GM12878 (cell line): ENCODE measurements around the gene RIN1. TPM values are rescaled to one million over a fixed set of nuclear protein-coding genes. Genes with fewer than 3 reads are reported as not detected.

Experiments
- BMI1 ChIP-seq: fragments of 450-650 bp; IDR thresholded peaks from 2 replicates; pipeline ENCODE4 v1.6.1; 2016; ENCODE audit warnings: mild to moderate bottlenecking, moderate library complexity, borderline replicate concordance
- CBX5 ChIP-seq: sonication (generic); IDR thresholded peaks from 2 replicates; pipeline ENCODE4 v1.6.1; 2016; ENCODE audit warnings: low read depth, moderate library complexity, mild to moderate bottlenecking, inconsistent platforms
- DPF2 ChIP-seq: fragments of 450-650 bp; IDR thresholded peaks from 2 replicates; pipeline ENCODE4 v1.6.1; 2017; ENCODE audit warnings: mild to moderate bottlenecking
- EGR1 ChIP-seq, 2 experiments: IDR thresholded peaks; 1 replicate in 1 of 2; 2 replicates in 1 of 2; pipeline ENCODE4 v1.6.1; 2011 to 2012; ENCODE audit warnings: low read depth in 2 of 2, low read length in 2 of 2, borderline replicate concordance in 1 of 2, mild to moderate bottlenecking in 1 of 2, moderate library complexity in 1 of 2
- EZH2 ChIP-seq: IDR thresholded peaks from 2 replicates; pipeline ENCODE4 v1.6.1; 2012; ENCODE audit warnings: low read depth, mild to moderate bottlenecking, control low read depth, inconsistent platforms, low read length, borderline replicate concordance; ENCODE audit not compliant: control insufficient read depth
- FOXK2 ChIP-seq: fragments of 450-650 bp; IDR thresholded peaks from 2 replicates; pipeline ENCODE4 v1.6.1; 2017; ENCODE audit warnings: mild to moderate bottlenecking, moderate library complexity
- GABPA ChIP-seq: IDR thresholded peaks from 2 replicates; pipeline ENCODE4 v1.6.1; 2014; ENCODE audit warnings: antibody characterized with exemption, low read depth, mild to moderate bottlenecking, inconsistent platforms
- HCFC1 ChIP-seq: fragments of 150-350 bp; IDR thresholded peaks from 2 replicates; pipeline ENCODE4 v1.6.1; 2014; ENCODE audit warnings: low read length
- HDAC2 ChIP-seq: fragments of 200-600 bp; sonication (generic); IDR thresholded peaks from 2 replicates; pipeline ENCODE4 v1.6.1; 2017
- IRF4 ChIP-seq: IDR thresholded peaks from 2 replicates; pipeline ENCODE4 v1.6.1; 2011; ENCODE audit warnings: low read depth, low read length
- MTA3 ChIP-seq: IDR thresholded peaks from 2 replicates; pipeline ENCODE4 v1.6.1; 2012; ENCODE audit warnings: low read length, inconsistent platforms, borderline replicate concordance
- PAX8 ChIP-seq: fragments of 450-650 bp; IDR thresholded peaks from 2 replicates; pipeline ENCODE4 v1.6.1; 2017; ENCODE audit warnings: mild to moderate bottlenecking, moderate library complexity
- PRDM15 ChIP-seq: fragments of 450-650 bp; formaldehyde crosslinking; IDR thresholded peaks from 2 replicates; pipeline ENCODE4 v1.4.0; 2020; ENCODE audit warnings: mild to moderate bottlenecking, moderate library complexity
- REST ChIP-seq: IDR thresholded peaks from 2 replicates; pipeline ENCODE4 v1.6.1; 2012; ENCODE audit warnings: mild to moderate bottlenecking, low read depth, low read length
- SREBF1 ChIP-seq: IDR thresholded peaks from 2 replicates; pipeline ENCODE4 v1.6.1; 2012; ENCODE audit warnings: mild to moderate bottlenecking, low read length
- TBL1XR1 ChIP-seq: IDR thresholded peaks from 2 replicates; pipeline ENCODE4 v1.6.1; 2012; ENCODE audit warnings: low read depth, low read length, improper control_type of control experiment
- USF2 ChIP-seq: IDR thresholded peaks from 2 replicates; pipeline ENCODE4 v1.6.1; 2011; ENCODE audit warnings: low read depth, low read length, improper control_type of control experiment, borderline replicate concordance
- ZBED1 ChIP-seq: IDR thresholded peaks from 2 replicates; pipeline ENCODE4 v1.6.1; 2016; ENCODE audit warnings: borderline replicate concordance
- polyA plus RNA-seq, 11 experiments: library from polyadenylated mRNA; depleted of rRNA in 4 of 11; unstranded in 6 of 11; stranded (reverse) in 5 of 11; fragments of >200 nt; fragmentation: Nextera tagmentation in 4 of 11; fragmentation: Illumina TruSeq in 1 of 11; extraction: Ambion mirVana in 4 of 11; extraction: Trizol in 1 of 11; gene quantifications; 1 replicate in 1 of 11; 2 replicates in 10 of 11; pipeline versions ENCODE4 v1.2.1 to v1.2.3, GENCODE V29; 2011 to 2016; ENCODE audit warnings: inconsistent platforms in 2 of 11, missing spikeins in 2 of 11, low read depth in 1 of 11
- total RNA-seq, 4 experiments: library from RNA; depleted of rRNA in 3 of 4; stranded (reverse); fragments of >200 nt in 3 of 4; fragmentation: Illumina TruSeq in 1 of 4; extraction: Trizol in 1 of 4; gene quantifications; 2 replicates each; pipeline versions ENCODE4 v1.2.1 to v1.2.3, GENCODE V29; 2013 to 2021
- TF ChIP-seq, protein P1 (sequence below): fragments of 450-650 bp; IDR thresholded peaks from 2 replicates; pipeline ENCODE4 v1.6.1; 2018; ENCODE audit warnings: mild to moderate bottlenecking, low read depth, moderate library complexity; ENCODE audit not compliant: partially characterized antibody

RIN1 gene
- total and polyA plus RNA-seq, 10 of the 15 experiments (the other 5 are each of a cell fraction or from before 2014, with no cell fraction given), result 0.04 to 0.69 (median 0.22) TPM; not detected in 1

DNA sequence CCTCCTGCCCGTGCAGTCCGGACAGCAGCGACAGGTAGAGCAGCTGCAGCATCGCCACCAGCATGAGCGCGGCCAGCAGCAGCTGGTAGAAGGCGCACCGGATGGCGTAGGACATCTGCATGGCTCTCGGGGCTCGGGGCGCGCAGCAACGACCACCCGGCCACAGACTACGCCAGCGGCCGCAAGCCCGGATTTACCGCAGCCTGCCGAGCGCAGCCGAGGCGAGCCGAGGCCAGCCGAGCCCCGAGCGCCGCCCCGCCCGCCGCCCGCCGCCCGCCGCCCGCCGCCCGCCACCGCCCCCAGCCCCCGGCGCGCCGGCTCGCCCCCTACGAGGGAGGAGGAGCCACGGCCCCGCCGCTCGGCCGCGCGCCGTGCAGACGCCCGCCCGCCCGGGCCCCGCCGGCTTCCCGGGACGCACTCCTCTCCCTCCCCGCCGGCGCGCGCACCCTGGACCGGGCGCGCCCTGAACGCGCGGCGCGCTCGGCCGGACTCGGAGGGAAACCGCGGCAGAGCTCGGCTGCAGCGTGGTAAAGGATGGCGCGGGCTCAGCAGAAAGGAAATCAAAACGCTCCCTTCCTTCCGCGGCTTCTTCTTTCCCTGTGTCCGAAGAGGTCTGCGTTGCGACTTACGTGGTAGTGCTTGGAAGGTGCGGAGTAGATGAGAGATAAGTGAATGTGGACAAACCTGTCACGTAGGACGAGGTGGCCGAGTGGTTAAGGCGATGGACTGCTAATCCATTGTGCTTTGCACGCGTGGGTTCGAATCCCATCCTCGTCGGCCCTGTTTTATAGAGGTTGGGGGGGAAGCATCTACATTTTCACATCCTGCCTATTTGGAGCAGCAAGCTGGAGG is 11.4 kb upstream of the RIN1 start, which contains the start of gene B4GAT1 (continued):
- TF ChIP-seq CBX5 (no peak), HCFC1 (no peak; the same call in 1 of the 2 replicates), ZBED1 (no peak), PRDM15 (CRISPR knock-in tag) (no peak), EZH2 (no peak), IRF4 (peak; percentile 71), BMI1 (no peak), HDAC2 (no peak), SREBF1 (no peak), FOXK2 (no peak), DPF2 (peak; percentile 25; the same call in 1 of the 2 replicates), PAX8 (no peak), USF2 (no peak), TBL1XR1 (peak; percentile 86), REST (no peak), GABPA (peak; percentile 43; the same call in 1 of the 2 replicates), MTA3 (no peak), EGR1 (IDR thresholded peaks at IDR 0.05; ENCODE audit: borderline replicate concordance in 1 of 2, low read depth in 2 of 2, low read length in 2 of 2) (0 out of 3 replicates have a peak, but pooled peaks of 1 of the 2 experiments have one; percentile 42)
- TF ChIP-seq, protein P1, sequence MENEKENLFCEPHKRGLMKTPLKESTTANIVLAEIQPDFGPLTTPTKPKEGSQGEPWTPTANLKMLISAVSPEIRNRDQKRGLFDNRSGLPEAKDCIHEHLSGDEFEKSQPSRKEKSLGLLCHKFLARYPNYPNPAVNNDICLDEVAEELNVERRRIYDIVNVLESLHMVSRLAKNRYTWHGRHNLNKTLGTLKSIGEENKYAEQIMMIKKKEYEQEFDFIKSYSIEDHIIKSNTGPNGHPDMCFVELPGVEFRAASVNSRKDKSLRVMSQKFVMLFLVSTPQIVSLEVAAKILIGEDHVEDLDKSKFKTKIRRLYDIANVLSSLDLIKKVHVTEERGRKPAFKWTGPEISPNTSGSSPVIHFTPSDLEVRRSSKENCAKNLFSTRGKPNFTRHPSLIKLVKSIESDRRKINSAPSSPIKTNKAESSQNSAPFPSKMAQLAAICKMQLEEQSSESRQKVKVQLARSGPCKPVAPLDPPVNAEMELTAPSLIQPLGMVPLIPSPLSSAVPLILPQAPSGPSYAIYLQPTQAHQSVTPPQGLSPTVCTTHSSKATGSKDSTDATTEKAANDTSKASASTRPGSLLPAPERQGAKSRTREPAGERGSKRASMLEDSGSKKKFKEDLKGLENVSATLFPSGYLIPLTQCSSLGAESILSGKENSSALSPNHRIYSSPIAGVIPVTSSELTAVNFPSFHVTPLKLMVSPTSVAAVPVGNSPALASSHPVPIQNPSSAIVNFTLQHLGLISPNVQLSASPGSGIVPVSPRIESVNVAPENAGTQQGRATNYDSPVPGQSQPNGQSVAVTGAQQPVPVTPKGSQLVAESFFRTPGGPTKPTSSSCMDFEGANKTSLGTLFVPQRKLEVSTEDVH, result no peak
